Activated CD4-positive, alpha-beta T cell treated with anti-CD3 and anti-CD28 coated beads for 36 hours (primary cell): Measurements from ENCODE around the gene CLCN4. TPM values are rescaled to one million over a fixed set of nuclear protein-coding genes. Genes with fewer than 3 reads are reported as not detected.

Experiments
- ATAC-seq: fragments of 200-7000 bp; cut with Tn5 transposase; one replicate; pipeline ENCODE4 v1.10.0; 2021; ENCODE audit warnings: mild to moderate bottlenecking, moderate library complexity
- CTCF ChIA-PET: fragments of 350-600 bp; sonication (Branson Sonifier 250); formaldehyde crosslinking; loops from one replicate; lab custom pipeline; 2021; ENCODE audit warnings: antibody characterized with exemption; lab: Charles Lee
- POLR2A ChIA-PET: fragments of 350-600 bp; sonication (Branson Sonifier 250); formaldehyde crosslinking; loops from one replicate; lab custom pipeline; 2021; ENCODE audit warnings: antibody characterized with exemption, inconsistent platforms; lab: Charles Lee
- DNase-seq: peaks from one replicate; pipeline ENCODE4 v3.0.0-alpha.2; 2020
- H3K27ac Mint-ChIP-seq: one replicate; pipeline ENCODE4 v1.8.0; 2021; ENCODE audit warnings: mixed read lengths
- H3K27me3 Mint-ChIP-seq: one replicate; pipeline ENCODE4 v1.8.0; 2021; ENCODE audit warnings: mixed read lengths
- H3K36me3 Mint-ChIP-seq: one replicate; pipeline ENCODE4 v1.8.0; 2021; ENCODE audit warnings: low read depth, mixed read lengths
- H3K4me1 Mint-ChIP-seq: one replicate; pipeline ENCODE4 v1.8.0; 2021; ENCODE audit warnings: mixed read lengths
- H3K4me3 Mint-ChIP-seq: one replicate; pipeline ENCODE4 v1.8.0; 2021; ENCODE audit warnings: mild to moderate bottlenecking, moderate library complexity, mixed read lengths
- H3K9me3 Mint-ChIP-seq: one replicate; pipeline ENCODE4 v1.8.0; 2021; ENCODE audit warnings: low read depth, mixed read lengths
- intact Hi-C, 2 experiments: fragments of 100-400 bp; cut with DNase I in 1 of 2; cut with micrococcal nuclease in 1 of 2; formaldehyde crosslinking; loops; one replicate each; pipeline versions ENCODE4 v1.14.2 to v1.15.1; 2022 to 2024; cut with DNase I, micrococcal nuclease
- total RNA-seq, 2 experiments: library from RNA; stranded (reverse); gene quantifications; one replicate each; pipeline ENCODE4 v1.2.3, GENCODE V29; 2021

CLCN4 gene
- total RNA-seq, 2 experiments from 2014 or later, result not detected

DNA sequence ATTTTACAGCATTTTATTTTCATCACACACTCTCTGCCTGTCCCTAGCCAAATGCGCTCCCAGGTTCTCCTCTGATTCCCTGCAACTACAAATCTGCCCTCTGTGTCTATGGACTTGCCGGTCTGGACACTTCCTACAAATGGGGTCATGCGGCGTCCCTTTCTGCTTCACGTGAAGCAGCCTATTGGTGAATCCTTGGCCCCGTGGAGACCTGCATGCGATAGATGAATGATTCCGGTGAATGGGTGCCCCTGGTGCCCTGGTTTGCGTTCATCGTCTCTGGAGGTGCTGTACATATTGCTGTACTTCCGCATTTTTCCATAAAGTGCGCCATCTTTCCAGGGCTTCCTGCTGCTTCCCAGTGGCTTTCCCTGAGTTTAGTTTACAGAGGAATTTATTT, 27.5 kb upstream of the CLCN4 start:
- ATAC-seq (no peak), DNase-seq (no peak)
- no peaks in the 10 kb centered on the region for H3K9me3 Mint-ChIP-seq
- intact Hi-C loops, result no loop called here
- POLR2A ChIA-PET, result no interaction called here
- H3K4me1 Mint-ChIP-seq, result no peaks in the 10 kb centered on the region
- H3K27me3 Mint-ChIP-seq, result no peaks in the 10 kb centered on the region
- H3K27ac Mint-ChIP-seq, result no peak overlapping the region
- CTCF ChIA-PET, result no interaction called here
- H3K4me3 Mint-ChIP-seq, result no peak overlapping the region
- H3K36me3 Mint-ChIP-seq, result peaks cover 4% of the 10 kb centered on the region

DNA sequence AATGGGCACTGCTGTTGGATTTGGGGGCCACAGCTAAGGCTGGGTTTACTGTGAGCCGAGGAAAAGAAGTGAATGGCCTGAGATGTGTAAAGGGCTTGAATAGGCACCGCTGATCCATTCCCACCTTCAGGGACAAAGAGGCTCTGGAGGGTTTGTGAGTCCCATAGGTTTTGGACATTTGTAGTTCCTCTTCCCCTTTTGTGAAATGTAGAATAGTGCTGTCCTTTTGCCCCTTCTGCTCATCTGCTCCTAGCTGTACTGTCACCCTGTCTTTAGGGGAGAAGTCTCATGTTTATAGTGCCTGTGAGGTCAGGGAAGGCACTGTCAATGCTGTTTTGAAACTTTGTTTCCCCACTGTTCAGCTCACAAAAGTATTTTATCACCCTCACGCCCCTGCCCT, 26.4 kb upstream of the CLCN4 start:
- H3K4me3 Mint-ChIP-seq, result no peak overlapping the region
- no peaks in the 10 kb centered on the region for H3K4me1 Mint-ChIP-seq
- H3K9me3 Mint-ChIP-seq, result no peaks in the 10 kb centered on the region
- ChIA-PET POLR2A (no interaction called here), CTCF (no interaction called here)
- intact Hi-C loops, result no loop called here
- no peaks in the 10 kb centered on the region for H3K27me3 Mint-ChIP-seq
- H3K36me3 Mint-ChIP-seq, result peaks cover 2% of the 10 kb centered on the region
- ATAC-seq, result no peak
- DNase-seq, result no peak
- H3K27ac Mint-ChIP-seq, result no peak overlapping the region

DNA sequence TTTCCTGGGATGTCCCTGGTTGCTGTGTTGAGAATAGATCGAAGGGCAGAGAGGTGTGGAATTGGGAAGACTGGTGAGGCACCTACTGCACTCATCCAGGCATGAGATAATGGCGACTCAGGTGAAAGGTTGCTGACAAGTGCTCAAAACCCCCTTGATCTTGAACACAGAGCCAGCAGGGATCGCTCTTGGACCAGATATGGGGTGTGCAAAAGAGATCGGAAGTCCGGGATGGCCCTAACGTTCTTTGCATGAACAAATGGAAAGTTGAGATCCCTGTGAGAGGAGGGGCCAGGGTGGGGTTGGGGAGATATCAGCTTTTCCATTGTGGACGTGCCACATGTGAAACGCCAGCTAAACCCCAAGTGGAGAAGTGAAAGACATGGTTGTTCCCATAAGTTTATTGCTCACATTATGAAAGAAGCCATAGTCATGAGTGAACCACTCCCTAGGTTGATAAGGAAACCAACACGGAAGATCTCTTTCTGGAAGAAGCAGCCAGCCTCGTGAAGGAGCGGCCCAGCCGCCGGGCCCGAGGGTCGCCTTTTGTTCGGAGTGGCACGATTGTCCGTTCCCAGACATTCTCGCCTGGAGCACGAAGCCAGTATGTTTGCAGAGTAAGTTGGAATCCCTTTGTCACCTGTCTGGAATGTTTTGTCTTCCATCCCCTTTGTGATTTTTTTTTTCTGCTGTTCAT, 22.6 kb upstream of the CLCN4 start:
- H3K27me3 Mint-ChIP-seq, result no peaks in the 10 kb centered on the region
- CTCF ChIA-PET, result interaction anchor here (0.6 kb wide), 1 partner anchor 137 kb away, joined by 3 read pairs; no protein-coding TSS in a partner anchor
- H3K4me3 Mint-ChIP-seq, result no peak overlapping the region
- DNase-seq (no peak), ATAC-seq (no peak)
- H3K27ac Mint-ChIP-seq, result no peak overlapping the region
- peaks cover 2% of the 10 kb centered on the region for H3K36me3 Mint-ChIP-seq
- no peaks in the 10 kb centered on the region for H3K9me3 Mint-ChIP-seq
- intact Hi-C loops, result no loop called here
- POLR2A ChIA-PET, result no interaction called here
- no peaks in the 10 kb centered on the region for H3K4me1 Mint-ChIP-seq

DNA sequence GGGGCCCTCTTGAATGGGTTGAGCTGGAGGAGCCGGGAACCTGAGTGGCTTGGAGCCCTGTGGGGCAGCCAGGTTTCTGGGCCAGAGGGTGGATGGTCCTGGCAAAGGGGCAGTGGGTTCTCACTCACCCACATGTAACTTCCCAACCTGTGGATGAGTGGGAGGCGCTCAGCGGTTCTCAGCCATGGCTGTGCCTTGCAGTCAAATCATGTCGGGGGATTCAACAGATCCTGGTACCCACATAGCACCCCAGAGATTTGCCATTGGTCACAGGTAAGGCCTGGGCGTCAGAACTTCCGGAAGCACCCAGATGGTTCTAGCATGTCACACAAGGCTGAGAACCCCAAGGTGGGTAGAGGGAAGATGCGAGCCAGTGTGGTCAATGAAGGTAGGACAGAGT, 21.9 kb upstream of the CLCN4 start:
- CTCF ChIA-PET, result no interaction called here
- no peak for DNase-seq
- no peak overlapping the region for H3K27ac Mint-ChIP-seq
- no peaks in the 10 kb centered on the region for H3K9me3 Mint-ChIP-seq
- no peak overlapping the region for H3K4me3 Mint-ChIP-seq
- POLR2A ChIA-PET, result no interaction called here
- ATAC-seq, result no peak
- intact Hi-C loops, result no loop called here
- peaks cover 2% of the 10 kb centered on the region for H3K36me3 Mint-ChIP-seq
- no peaks in the 10 kb centered on the region for H3K27me3 Mint-ChIP-seq
- H3K4me1 Mint-ChIP-seq, result no peaks in the 10 kb centered on the region

DNA sequence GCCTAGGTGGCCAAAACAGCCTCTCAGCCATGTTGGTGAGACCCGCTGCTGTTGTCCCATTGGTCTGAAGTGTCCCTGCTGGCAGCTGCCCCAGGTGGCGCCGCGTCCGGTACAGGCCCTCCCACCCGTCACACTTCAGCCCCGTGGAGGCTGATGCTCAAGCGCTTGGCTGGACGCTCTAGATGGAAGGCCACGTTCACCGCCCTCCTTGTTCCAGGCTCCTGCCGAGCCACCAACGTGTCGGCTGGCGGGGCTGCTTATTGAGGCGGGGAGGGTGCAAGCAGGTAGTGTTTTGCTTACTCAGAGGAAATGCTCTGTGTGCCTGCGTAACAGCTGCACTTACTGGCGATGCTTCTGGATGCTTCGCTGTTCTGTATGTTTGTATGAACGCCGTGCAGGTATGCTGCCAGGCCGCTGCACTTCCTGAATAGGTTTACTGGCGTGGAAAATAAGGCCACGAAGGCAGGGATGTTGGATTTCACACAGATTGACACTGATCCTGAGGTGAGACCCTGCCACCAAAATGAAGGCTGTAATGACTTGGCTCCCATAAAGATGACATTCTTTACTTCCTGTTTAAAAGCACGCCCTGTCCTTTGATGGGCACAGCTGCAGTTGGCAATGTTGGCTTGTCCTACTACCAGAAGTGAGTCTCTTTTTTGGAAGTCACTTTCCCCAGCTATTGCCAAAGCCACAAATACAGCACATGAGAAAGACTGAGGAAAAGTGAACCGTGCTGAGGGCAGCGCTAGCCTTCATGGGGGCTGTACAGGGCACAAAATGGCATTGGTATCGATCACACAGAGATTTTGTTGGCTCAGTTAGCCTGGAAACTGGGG, 21.0 kb upstream of the CLCN4 start:
- no peak for DNase-seq
- no peak for ATAC-seq
- H3K4me1 Mint-ChIP-seq, result no peaks in the 10 kb centered on the region
- ChIA-PET CTCF (interaction anchor here (1.1 kb wide), 1 partner anchor 16 kb away, joined by 5 read pairs; no protein-coding TSS in a partner anchor), POLR2A (no interaction called here)
- H3K9me3 Mint-ChIP-seq, result no peaks in the 10 kb centered on the region
- intact Hi-C loops, result no loop called here
- H3K36me3 Mint-ChIP-seq, result peaks cover 2% of the 10 kb centered on the region
- no peaks in the 10 kb centered on the region for H3K27me3 Mint-ChIP-seq
- no peak overlapping the region for H3K4me3 Mint-ChIP-seq
- no peak overlapping the region for H3K27ac Mint-ChIP-seq

DNA sequence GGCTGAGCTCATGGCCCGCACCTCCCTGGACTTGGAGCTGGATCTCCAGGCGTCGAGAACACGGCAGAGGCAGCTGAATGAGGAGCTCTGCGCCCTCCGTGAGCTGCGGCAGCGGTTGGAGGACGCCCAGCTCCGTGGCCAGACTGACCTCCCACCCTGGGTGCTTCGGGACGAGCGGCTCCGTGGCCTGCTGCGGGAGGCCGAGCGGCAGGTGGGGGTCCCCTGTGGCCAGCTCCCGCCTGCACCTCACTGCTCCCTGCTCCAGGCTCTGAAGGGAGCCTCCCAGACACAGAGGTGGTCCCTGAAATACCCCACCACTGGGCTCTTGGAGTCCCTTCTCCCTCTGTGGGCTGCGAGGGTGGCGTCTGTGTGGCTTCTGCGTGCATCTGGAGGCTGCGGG, 18.0 kb upstream of the CLCN4 start:
- Mint-ChIP-seq H3K9me3 (no peaks in the 10 kb centered on the region), H3K27me3 (no peaks in the 10 kb centered on the region), H3K4me3 (no peak overlapping the region), H3K27ac (no peak overlapping the region), H3K4me1 (no peaks in the 10 kb centered on the region), H3K36me3 (peaks cover 3% of the 10 kb centered on the region)
- no peak for ATAC-seq
- CTCF ChIA-PET, result interaction anchor here (1.1 kb wide), 1 partner anchor 13 kb away, joined by 3 read pairs; no protein-coding TSS in a partner anchor
- DNase-seq, result no peak
- POLR2A ChIA-PET, result no interaction called here
- intact Hi-C loops, result no loop called here

DNA sequence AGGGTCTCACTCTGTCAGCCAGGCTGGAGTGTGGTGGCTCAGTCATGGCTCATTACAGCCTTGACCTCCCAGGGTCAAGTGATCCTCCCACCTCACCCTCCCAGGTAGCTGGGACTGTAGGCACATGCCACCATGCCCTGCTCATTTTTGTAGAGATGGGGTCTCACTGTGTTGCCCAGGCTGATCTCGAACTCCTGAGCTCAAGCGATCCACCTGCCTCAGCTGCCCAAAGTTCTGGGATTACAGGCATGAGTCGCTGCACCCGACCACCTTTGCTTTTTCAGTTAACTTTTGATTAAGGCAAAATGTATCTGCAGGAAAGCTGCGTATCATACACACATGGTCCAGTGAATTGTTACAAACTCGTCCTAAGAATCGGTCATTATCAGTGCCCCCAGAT, 16.5 kb upstream of the CLCN4 start:
- DNase-seq (no peak), ATAC-seq (no peak)
- Mint-ChIP-seq H3K4me1 (no peaks in the 10 kb centered on the region), H3K36me3 (peaks cover 3% of the 10 kb centered on the region), H3K9me3 (no peaks in the 10 kb centered on the region), H3K27ac (no peak overlapping the region), H3K27me3 (no peaks in the 10 kb centered on the region), H3K4me3 (no peak overlapping the region)
- CTCF ChIA-PET, result no interaction called here
- POLR2A ChIA-PET, result no interaction called here
- intact Hi-C loops, result no loop called here

DNA sequence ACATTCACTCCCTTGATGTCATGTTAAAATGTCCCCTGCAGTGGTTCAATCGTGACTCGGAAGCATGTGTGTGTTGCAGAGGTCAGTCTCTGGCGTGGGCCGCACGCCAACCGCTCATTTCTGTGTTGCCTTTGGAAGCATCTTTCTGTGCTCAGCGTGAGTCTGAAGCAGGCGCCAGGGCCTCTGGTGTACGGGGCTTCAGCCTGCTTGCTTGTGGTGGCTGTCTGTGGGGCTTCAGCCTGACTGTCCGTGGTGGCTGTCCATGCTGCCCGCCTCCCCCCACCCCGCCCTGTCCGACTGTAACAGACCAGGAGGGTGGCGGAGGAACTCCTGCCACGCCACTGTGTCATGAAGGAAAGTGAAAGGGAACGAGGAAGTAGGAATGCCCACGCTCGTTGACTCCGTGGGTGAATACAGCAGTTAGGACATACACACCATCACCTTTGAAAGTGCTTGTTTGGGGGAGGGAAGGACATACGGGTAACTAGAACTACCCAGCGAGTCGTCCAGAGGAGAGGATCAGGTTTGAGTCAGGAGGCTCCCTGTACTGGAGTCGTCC, 14.7 kb upstream of the CLCN4 start:
- peaks cover 8% of the 10 kb centered on the region for H3K36me3 Mint-ChIP-seq
- H3K4me1 Mint-ChIP-seq, result no peaks in the 10 kb centered on the region
- POLR2A ChIA-PET, result no interaction called here
- intact Hi-C loops, result no loop called here
- no peak overlapping the region for H3K4me3 Mint-ChIP-seq
- no peaks in the 10 kb centered on the region for H3K27me3 Mint-ChIP-seq
- ATAC-seq (no peak), DNase-seq (no peak)
- H3K27ac Mint-ChIP-seq, result no peak overlapping the region
- CTCF ChIA-PET, result interaction anchor here (0.6 kb wide), 1 partner anchor 1008 kb away, joined by 3 read pairs; no protein-coding TSS in a partner anchor
- peaks cover 4% of the 10 kb centered on the region for H3K9me3 Mint-ChIP-seq

DNA sequence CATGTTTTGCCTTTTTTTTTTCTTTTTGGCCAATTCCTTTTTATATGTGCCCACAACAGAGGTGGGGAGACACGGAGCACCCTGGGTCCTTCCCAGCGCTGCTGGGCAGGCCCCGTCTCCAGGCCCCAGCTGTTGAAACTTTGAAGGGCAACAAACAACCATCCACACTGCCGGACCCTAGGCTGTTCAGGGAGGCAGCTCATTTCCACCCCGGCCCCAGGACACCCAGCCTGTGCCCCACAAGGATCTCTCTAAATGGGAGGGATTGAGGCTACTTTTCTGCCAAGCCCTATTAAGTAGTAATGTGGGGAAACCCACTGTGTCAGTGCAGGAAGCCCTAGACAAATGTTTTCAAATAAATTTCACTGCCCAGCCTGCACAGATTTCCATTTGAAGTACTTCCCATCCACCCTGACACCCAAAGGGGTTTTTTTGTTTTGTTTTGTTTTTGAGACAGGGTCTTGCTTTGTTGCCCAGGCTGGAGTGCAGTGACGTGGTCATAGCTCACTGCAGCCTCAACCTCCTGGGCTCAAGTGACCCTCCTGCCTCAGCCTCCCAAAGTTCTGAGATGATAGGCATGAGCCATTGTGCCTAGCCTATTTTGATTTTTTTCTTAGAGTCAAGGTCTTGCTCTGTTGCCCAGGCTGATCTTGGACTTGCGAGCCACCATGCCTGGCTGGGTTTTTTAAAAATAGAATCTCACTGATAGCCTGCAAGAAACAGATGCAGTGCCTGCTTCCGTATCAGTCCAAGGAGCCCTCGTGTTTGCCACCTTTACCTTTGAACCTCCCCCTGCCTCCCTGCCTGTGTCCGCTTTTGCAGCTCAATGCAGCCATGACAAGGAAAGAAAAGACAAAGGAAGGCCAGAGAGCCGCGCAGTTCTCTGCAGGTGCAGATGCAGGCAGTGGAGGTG, 13.4 kb upstream of the CLCN4 start:
- intact Hi-C loops, result no loop called here
- Mint-ChIP-seq H3K4me1 (no peaks in the 10 kb centered on the region), H3K27me3 (no peaks in the 10 kb centered on the region), H3K27ac (no peak overlapping the region), H3K9me3 (peaks cover 4% of the 10 kb centered on the region), H3K4me3 (no peak overlapping the region), H3K36me3 (peaks cover 8% of the 10 kb centered on the region)
- ChIA-PET CTCF (interaction anchor here (0.6 to 0.7 kb wide), 2 partner anchors 146 to 714 kb away, joined by 3 read pairs; no protein-coding TSS in a partner anchor), POLR2A (no interaction called here)
- DNase-seq (no peak), ATAC-seq (no peak)

DNA sequence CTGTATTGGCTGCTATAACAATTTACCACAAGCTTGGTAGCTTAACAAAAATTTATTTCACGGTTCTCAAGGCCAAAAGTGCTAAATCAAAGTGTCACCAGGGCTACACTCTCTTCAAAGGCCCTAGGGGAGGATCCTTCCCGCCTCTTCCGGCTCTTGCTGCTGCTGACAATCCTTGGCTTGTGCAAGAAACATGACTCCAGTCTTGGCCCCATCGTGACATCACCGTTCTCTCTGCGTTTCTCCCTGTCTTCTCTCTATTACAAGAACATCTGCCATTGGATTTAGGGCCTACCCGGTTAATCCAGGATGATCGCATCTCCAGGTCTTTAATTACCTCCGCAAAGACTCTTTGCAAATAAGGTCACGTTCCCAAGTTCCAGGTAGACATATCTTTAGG, 10.4 kb upstream of the CLCN4 start:
- H3K27me3 Mint-ChIP-seq, result no peaks in the 10 kb centered on the region
- ATAC-seq, result no peak
- H3K27ac Mint-ChIP-seq, result no peak overlapping the region
- H3K4me1 Mint-ChIP-seq, result no peaks in the 10 kb centered on the region
- ChIA-PET POLR2A (no interaction called here), CTCF (interaction anchor here (0.7 kb wide), 1 partner anchor 361 kb away, joined by 3 read pairs; no protein-coding TSS in a partner anchor)
- intact Hi-C loops, result no loop called here
- peaks cover 8% of the 10 kb centered on the region for H3K36me3 Mint-ChIP-seq
- H3K4me3 Mint-ChIP-seq, result no peak overlapping the region
- DNase-seq, result no peak
- H3K9me3 Mint-ChIP-seq, result peaks cover 4% of the 10 kb centered on the region

DNA sequence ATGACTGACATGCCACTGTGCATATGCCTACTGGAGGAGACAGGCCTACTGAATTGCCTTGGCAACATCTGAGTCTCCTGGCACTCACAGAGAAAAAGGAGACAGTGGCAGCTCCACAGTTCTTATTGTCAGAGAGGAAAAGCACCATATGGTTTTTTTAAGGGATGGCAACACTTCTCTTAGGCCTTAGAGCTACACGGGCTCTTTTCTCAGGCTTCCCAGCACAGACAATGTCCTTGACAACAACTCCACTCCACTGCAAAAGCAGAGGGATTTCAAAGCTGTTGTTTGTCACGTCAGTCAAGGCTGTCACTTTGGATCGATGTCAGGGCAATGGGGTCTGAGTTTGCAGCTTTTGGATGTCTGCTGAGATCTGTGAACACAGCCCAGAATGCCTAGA, 4.7 kb upstream of the CLCN4 start:
- H3K27ac Mint-ChIP-seq, result no peak overlapping the region
- no peaks in the 10 kb centered on the region for H3K36me3 Mint-ChIP-seq
- ATAC-seq (no peak), DNase-seq (no peak)
- CTCF ChIA-PET, result interaction anchor here (0.9 kb wide), 1 partner anchor 13 kb away, joined by 3 read pairs; no protein-coding TSS in a partner anchor
- H3K9me3 Mint-ChIP-seq, result no peaks in the 10 kb centered on the region
- POLR2A ChIA-PET, result no interaction called here
- H3K27me3 Mint-ChIP-seq, result peaks cover 9% of the 10 kb centered on the region
- H3K4me3 Mint-ChIP-seq, result no peak overlapping the region
- intact Hi-C loops, result no loop called here
- H3K4me1 Mint-ChIP-seq, result peaks cover 2% of the 10 kb centered on the region
